Measurements from ENCODE around the gene KCNK10. TPM values are rescaled to one million over a fixed set of nuclear protein-coding genes. Genes with fewer than 3 reads are reported as not detected.

The KCNK10 gene
- total RNA-seq, 1 experiment from 2014 or later = not detected

- Histone ChIP-seq H3K36me3 (ENCODE audit: insufficient read depth, low read length, poor library complexity, severe bottlenecking) (no peaks in the 10 kb centered on the region), H3K4me1 (ENCODE audit: insufficient read depth, low read length, poor library complexity, severe bottlenecking) (no peaks in the 10 kb centered on the region), H3K27ac (ENCODE audit: low read depth, low read length, poor library complexity, severe bottlenecking) (no peak overlapping the region), H3K27me3 (replicated peaks; ENCODE audit: insufficient read depth, low read depth, low read length, poor library complexity) (no peaks in the 10 kb centered on the region), H3K9me3 (ENCODE audit: low read depth, low read length, poor library complexity, severe bottlenecking) (no peaks in the 10 kb centered on the region), H3K4me3 (ENCODE audit: low read depth, low read length, poor library complexity, severe bottlenecking) (no peak overlapping the region)
- no peak for DNase-seq (ENCODE audit: low spot score)
- ChIA-PET POLR2A (ENCODE audit: low non-redundant PET) (no interaction called here), CTCF (no interaction called here)
- TF ChIP-seq CTCF (conservative IDR thresholded peaks at IDR 0.05; ENCODE audit: low read depth, low read length) (no peak), EZH2 (IDR thresholded peaks at IDR 0.05; ENCODE audit: borderline replicate concordance, low read depth, low read length, poor library complexity, severe bottlenecking) (no peak)
- intact Hi-C loops (cut with micrococcal nuclease; ENCODE audit: unreplicated experiment) = no loop called here
- no TSS peak for BruUV-seq (replicated peaks)
These were observed 36.8 kb downstream of the KCNK10 start for GRCh38 chr14:88286309-88286708.

- no peak for DNase-seq (ENCODE audit: low spot score)
- BruUV-seq (replicated peaks) = no TSS peak
- Histone ChIP-seq H3K4me3 (ENCODE audit: low read depth, low read length, poor library complexity, severe bottlenecking) (no peak overlapping the region), H3K9me3 (ENCODE audit: low read depth, low read length, poor library complexity, severe bottlenecking) (no peaks in the 10 kb centered on the region), H3K36me3 (ENCODE audit: insufficient read depth, low read length, poor library complexity, severe bottlenecking) (no peaks in the 10 kb centered on the region), H3K4me1 (ENCODE audit: insufficient read depth, low read length, poor library complexity, severe bottlenecking) (no peaks in the 10 kb centered on the region), H3K27ac (ENCODE audit: low read depth, low read length, poor library complexity, severe bottlenecking) (no peak overlapping the region), H3K27me3 (replicated peaks; ENCODE audit: insufficient read depth, low read depth, low read length, poor library complexity) (peaks cover 11% of the 10 kb centered on the region)
- intact Hi-C loops (cut with micrococcal nuclease; ENCODE audit: unreplicated experiment) = no loop called here
- POLR2A ChIA-PET (ENCODE audit: low non-redundant PET) = no interaction called here
- CTCF ChIA-PET = no interaction called here
- no peak for TF ChIP-seq EZH2 (IDR thresholded peaks at IDR 0.05; ENCODE audit: borderline replicate concordance, low read depth, low read length, poor library complexity, severe bottlenecking)
- no peak for TF ChIP-seq CTCF (conservative IDR thresholded peaks at IDR 0.05; ENCODE audit: low read depth, low read length)
These were observed 41.6 kb downstream of the KCNK10 start for GRCh38 chr14:88281447-88281846.

GRCh38 chr14:88276923-88277596 is 46.0 kb downstream of the KCNK10 start:
- TF ChIP-seq EZH2 (IDR thresholded peaks at IDR 0.05; ENCODE audit: borderline replicate concordance, low read depth, low read length, poor library complexity, severe bottlenecking) (no peak), CTCF (conservative IDR thresholded peaks at IDR 0.05; ENCODE audit: low read depth, low read length) (no peak)
- intact Hi-C loops (cut with micrococcal nuclease; ENCODE audit: unreplicated experiment) = no loop called here
- CTCF ChIA-PET = no interaction called here
- POLR2A ChIA-PET (ENCODE audit: low non-redundant PET) = no interaction called here
- no peaks in the 10 kb centered on the region for H3K4me1 ChIP-seq (ENCODE audit: insufficient read depth, low read length, poor library complexity, severe bottlenecking)
- H3K9me3 ChIP-seq (ENCODE audit: low read depth, low read length, poor library complexity, severe bottlenecking) = no peaks in the 10 kb centered on the region
- H3K27ac ChIP-seq (ENCODE audit: low read depth, low read length, poor library complexity, severe bottlenecking) = no peak overlapping the region
- BruUV-seq (replicated peaks) = no TSS peak
- H3K4me3 ChIP-seq (ENCODE audit: low read depth, low read length, poor library complexity, severe bottlenecking) = no peak overlapping the region
- H3K27me3 ChIP-seq (replicated peaks; ENCODE audit: insufficient read depth, low read depth, low read length, poor library complexity) = peaks cover 25% of the 10 kb centered on the region
- H3K36me3 ChIP-seq (ENCODE audit: insufficient read depth, low read length, poor library complexity, severe bottlenecking) = no peaks in the 10 kb centered on the region
- no peak for DNase-seq (ENCODE audit: low spot score)
